ENCODE results near the gene CORO2A. TPM values are rescaled to one million over a fixed set of nuclear protein-coding genes. Genes with fewer than 3 reads are reported as not detected.

Gene CORO2A
- total and polyA plus RNA-seq, 2 of the 13 experiments (the other 11 are each of a cell fraction or from before 2014, with no cell fraction given): 14.4 to 15.3 TPM

DNA sequence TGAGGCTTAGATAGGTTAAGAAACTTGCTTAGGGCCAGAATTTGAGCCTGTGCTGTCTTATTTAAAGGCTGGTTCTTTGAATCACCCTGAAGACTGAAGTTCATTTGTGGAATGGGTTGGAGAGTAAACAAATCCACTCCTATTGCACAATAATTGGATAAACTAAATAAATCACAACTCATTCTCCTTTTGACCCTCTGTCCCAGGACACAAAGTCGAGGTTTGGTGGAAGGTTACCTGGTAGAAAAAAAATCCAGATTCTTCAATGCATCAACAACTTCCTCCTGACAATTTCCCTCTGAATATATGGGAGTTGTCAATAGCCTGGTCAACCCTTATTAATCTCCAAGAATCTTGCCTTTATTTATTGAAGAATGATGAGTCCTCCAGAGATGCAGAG lies 34.1 kb upstream of the CORO2A start (continued):
- TF ChIP-seq HMG20B (CRISPR knock-in tag; conservative IDR thresholded peaks at IDR 0.05) (peak; percentile 93), SYNCRIP (IDR thresholded peaks at IDR 0.05; ENCODE audit: insufficient read depth, low read depth, low read length) (no peak), SCMH1 (CRISPR knock-in tag; IDR thresholded peaks at IDR 0.05; ENCODE audit: borderline replicate concordance) (no peak), ZSCAN30 (CRISPR knock-in tag; IDR thresholded peaks at IDR 0.05) (no peak), HNF4G (IDR thresholded peaks at IDR 0.05; ENCODE audit: borderline replicate concordance, low read depth, low read length) (peak; percentile 89), HNF4G (CRISPR knock-in tag; IDR thresholded peaks at IDR 0.05; ENCODE audit: borderline replicate concordance, low read depth) (no peak), SP1 (IDR thresholded peaks at IDR 0.05) (no peak), SP1 (CRISPR knock-in tag; IDR thresholded peaks at IDR 0.05) (no peak), IKZF1 (IDR thresholded peaks at IDR 0.05) (no peak), ZSCAN29 (CRISPR knock-in tag; conservative IDR thresholded peaks at IDR 0.05) (no peak), NRL (CRISPR knock-in tag; IDR thresholded peaks at IDR 0.05; ENCODE audit: borderline replicate concordance) (no peak)
- TF ChIP-seq, protein P1, sequence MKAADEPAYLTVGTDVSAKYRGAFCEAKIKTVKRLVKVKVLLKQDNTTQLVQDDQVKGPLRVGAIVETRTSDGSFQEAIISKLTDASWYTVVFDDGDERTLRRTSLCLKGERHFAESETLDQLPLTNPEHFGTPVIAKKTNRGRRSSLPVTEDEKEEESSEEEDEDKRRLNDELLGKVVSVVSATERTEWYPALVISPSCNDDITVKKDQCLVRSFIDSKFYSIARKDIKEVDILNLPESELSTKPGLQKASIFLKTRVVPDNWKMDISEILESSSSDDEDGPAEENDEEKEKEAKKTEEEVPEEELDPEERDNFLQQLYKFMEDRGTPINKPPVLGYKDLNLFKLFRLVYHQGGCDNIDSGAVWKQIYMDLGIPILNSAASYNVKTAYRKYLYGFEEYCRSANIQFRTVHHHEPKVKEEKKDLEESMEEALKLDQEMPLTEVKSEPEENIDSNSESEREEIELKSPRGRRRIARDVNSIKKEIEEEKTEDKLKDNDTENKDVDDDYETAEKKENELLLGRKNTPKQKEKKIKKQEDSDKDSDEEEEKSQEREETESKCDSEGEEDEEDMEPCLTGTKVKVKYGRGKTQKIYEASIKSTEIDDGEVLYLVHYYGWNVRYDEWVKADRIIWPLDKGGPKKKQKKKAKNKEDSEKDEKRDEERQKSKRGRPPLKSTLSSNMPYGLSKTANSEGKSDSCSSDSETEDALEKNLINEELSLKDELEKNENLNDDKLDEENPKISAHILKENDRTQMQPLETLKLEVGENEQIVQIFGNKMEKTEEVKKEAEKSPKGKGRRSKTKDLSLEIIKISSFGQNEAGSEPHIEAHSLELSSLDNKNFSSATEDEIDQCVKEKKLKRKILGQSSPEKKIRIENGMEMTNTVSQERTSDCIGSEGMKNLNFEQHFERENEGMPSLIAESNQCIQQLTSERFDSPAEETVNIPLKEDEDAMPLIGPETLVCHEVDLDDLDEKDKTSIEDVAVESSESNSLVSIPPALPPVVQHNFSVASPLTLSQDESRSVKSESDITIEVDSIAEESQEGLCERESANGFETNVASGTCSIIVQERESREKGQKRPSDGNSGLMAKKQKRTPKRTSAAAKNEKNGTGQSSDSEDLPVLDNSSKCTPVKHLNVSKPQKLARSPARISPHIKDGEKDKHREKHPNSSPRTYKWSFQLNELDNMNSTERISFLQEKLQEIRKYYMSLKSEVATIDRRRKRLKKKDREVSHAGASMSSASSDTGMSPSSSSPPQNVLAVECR (CRISPR knock-in tag; IDR thresholded peaks at IDR 0.05; ENCODE audit: borderline replicate concordance): no peak; the same call in 1 of the 2 replicates
- TF ChIP-seq, protein P2, sequence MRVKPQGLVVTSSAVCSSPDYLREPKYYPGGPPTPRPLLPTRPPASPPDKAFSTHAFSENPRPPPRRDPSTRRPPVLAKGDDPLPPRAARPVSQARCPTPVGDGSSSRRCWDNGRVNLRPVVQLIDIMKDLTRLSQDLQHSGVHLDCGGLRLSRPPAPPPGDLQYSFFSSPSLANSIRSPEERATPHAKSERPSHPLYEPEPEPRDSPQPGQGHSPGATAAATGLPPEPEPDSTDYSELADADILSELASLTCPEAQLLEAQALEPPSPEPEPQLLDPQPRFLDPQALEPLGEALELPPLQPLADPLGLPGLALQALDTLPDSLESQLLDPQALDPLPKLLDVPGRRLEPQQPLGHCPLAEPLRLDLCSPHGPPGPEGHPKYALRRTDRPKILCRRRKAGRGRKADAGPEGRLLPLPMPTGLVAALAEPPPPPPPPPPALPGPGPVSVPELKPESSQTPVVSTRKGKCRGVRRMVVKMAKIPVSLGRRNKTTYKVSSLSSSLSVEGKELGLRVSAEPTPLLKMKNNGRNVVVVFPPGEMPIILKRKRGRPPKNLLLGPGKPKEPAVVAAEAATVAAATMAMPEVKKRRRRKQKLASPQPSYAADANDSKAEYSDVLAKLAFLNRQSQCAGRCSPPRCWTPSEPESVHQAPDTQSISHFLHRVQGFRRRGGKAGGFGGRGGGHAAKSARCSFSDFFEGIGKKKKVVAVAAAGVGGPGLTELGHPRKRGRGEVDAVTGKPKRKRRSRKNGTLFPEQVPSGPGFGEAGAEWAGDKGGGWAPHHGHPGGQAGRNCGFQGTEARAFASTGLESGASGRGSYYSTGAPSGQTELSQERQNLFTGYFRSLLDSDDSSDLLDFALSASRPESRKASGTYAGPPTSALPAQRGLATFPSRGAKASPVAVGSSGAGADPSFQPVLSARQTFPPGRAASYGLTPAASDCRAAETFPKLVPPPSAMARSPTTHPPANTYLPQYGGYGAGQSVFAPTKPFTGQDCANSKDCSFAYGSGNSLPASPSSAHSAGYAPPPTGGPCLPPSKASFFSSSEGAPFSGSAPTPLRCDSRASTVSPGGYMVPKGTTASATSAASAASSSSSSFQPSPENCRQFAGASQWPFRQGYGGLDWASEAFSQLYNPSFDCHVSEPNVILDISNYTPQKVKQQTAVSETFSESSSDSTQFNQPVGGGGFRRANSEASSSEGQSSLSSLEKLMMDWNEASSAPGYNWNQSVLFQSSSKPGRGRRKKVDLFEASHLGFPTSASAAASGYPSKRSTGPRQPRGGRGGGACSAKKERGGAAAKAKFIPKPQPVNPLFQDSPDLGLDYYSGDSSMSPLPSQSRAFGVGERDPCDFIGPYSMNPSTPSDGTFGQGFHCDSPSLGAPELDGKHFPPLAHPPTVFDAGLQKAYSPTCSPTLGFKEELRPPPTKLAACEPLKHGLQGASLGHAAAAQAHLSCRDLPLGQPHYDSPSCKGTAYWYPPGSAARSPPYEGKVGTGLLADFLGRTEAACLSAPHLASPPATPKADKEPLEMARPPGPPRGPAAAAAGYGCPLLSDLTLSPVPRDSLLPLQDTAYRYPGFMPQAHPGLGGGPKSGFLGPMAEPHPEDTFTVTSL (CRISPR knock-in tag; IDR thresholded peaks at IDR 0.05; ENCODE audit: borderline replicate concordance): peak; percentile 32; the same call in 1 of the 2 replicates
- TF ChIP-seq, protein P3, sequence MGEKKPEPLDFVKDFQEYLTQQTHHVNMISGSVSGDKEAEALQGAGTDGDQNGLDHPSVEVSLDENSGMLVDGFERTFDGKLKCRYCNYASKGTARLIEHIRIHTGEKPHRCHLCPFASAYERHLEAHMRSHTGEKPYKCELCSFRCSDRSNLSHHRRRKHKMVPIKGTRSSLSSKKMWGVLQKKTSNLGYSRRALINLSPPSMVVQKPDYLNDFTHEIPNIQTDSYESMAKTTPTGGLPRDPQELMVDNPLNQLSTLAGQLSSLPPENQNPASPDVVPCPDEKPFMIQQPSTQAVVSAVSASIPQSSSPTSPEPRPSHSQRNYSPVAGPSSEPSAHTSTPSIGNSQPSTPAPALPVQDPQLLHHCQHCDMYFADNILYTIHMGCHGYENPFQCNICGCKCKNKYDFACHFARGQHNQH (CRISPR knock-in tag; IDR thresholded peaks at IDR 0.05): no peak; the same call in 1 of the 2 replicates
- TF ChIP-seq, protein P4, sequence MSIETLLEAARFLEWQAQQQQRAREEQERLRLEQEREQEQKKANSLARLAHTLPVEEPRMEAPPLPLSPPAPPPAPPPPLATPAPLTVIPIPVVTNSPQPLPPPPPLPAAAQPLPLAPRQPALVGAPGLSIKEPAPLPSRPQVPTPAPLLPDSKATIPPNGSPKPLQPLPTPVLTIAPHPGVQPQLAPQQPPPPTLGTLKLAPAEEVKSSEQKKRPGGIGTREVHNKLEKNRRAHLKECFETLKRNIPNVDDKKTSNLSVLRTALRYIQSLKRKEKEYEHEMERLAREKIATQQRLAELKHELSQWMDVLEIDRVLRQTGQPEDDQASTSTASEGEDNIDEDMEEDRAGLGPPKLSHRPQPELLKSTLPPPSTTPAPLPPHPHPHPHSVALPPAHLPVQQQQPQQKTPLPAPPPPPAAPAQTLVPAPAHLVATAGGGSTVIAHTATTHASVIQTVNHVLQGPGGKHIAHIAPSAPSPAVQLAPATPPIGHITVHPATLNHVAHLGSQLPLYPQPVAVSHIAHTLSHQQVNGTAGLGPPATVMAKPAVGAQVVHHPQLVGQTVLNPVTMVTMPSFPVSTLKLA (IDR thresholded peaks at IDR 0.05): no peak
- TF ChIP-seq, protein P5, sequence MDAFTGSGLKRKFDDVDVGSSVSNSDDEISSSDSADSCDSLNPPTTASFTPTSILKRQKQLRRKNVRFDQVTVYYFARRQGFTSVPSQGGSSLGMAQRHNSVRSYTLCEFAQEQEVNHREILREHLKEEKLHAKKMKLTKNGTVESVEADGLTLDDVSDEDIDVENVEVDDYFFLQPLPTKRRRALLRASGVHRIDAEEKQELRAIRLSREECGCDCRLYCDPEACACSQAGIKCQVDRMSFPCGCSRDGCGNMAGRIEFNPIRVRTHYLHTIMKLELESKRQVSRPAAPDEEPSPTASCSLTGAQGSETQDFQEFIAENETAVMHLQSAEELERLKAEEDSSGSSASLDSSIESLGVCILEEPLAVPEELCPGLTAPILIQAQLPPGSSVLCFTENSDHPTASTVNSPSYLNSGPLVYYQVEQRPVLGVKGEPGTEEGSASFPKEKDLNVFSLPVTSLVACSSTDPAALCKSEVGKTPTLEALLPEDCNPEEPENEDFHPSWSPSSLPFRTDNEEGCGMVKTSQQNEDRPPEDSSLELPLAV (CRISPR knock-in tag; conservative IDR thresholded peaks at IDR 0.05; ENCODE audit: low read depth): no peak

Measured in HepG2 (cell line).